Gastroesophageal sphincter (tissue), 4 donors: ENCODE results near the gene SDK2. TPM values are rescaled to one million over a fixed set of nuclear protein-coding genes. Genes with fewer than 3 reads are reported as not detected.

Source experiments
- ATAC-seq: fragments of 150-250 bp; one replicate; pipeline ENCODE4 v1.9.1; 2016; ENCODE audit warnings: mild to moderate bottlenecking, moderate library complexity
- H3K27ac ChIP-seq, 4 donors: fragments of 200-600 bp; sonication (generic) in 3 of 4; 1 replicate in 3 of 4; 2 replicates in 1 of 4; pipeline ENCODE4 v1.5.1; 2016 to 2019
- H3K27me3 ChIP-seq: fragments of 200-600 bp; sonication (generic); one replicate; pipeline ENCODE4 v1.5.1; 2019
- H3K36me3 ChIP-seq, 2 donors: fragments of 200-600 bp; sonication (generic); one replicate each; pipeline ENCODE4 v1.5.1; 2019; ENCODE audit warnings: control low read depth in 1 of 2
- H3K4me1 ChIP-seq, 3 donors: fragments of 200-600 bp; sonication (generic); 1 replicate in 2 of 3; 2 replicates in 1 of 3; pipeline ENCODE4 v1.5.1; 2016 to 2019; ENCODE audit warnings: control low read depth in 2 of 3
- H3K4me3 ChIP-seq, 2 donors: fragments of 200-600 bp; sonication (generic); one replicate each; pipeline ENCODE4 v1.5.1; 2019; ENCODE audit warnings: mild to moderate bottlenecking in 1 of 2, moderate library complexity in 1 of 2
- H3K9me3 ChIP-seq, 3 donors: fragments of 200-600 bp; sonication (generic); one replicate each; pipeline ENCODE4 v1.5.1; 2017 to 2019; ENCODE audit warnings: control low read depth in 2 of 3
- CTCF ChIP-seq, 4 experiments: fragments of 200-600 bp in 2 of 4; fragments of 450-650 bp in 2 of 4; sonication (generic) in 1 of 4; IDR thresholded peaks; one replicate each; pipeline ENCODE4 v1.5.1; 2017 to 2019; ENCODE audit warnings: antibody characterized with exemption in 4 of 4, mild to moderate bottlenecking in 2 of 4, moderate library complexity in 2 of 4
- EP300 ChIP-seq: sonication (generic); formaldehyde crosslinking; IDR thresholded peaks from one replicate; pipeline ENCODE4 v1.6.1; 2017; ENCODE audit warnings: antibody characterized with exemption, mild to moderate bottlenecking
- POLR2A ChIP-seq, 2 donors: fragments of 450-650 bp; IDR thresholded peaks; one replicate each; pipeline ENCODE4 v1.6.1; 2017; ENCODE audit warnings: antibody characterized with exemption in 2 of 2, mild to moderate bottlenecking in 2 of 2, moderate library complexity in 1 of 2
- POLR2AphosphoS5 ChIP-seq: sonication (generic); formaldehyde crosslinking; IDR thresholded peaks from one replicate; pipeline ENCODE4 v1.6.1; 2017; ENCODE audit warnings: antibody characterized with exemption
- WGBS, 2 donors: methylation state at CpG; one replicate each; pipeline ENCODE4 v1.1.5; 2018; ENCODE audit warnings: low coverage in 1 of 2; 5-methylcytosine and 5-hydroxymethylcytosine counted together
- total RNA-seq, 4 donors: library from RNA; depleted of rRNA; stranded (reverse); fragments of >200 nt; gene quantifications; one replicate each; pipeline ENCODE4 v1.1.0, GENCODE V29; 2016

Gene SDK2
- total RNA-seq, 4 donors from 2014 or later, result 0.31 to 2.0 (median 0.78) TPM

GRCh38 chr17:73561111-73561510 lies 83.1 kb downstream of the SDK2 start:
- TF ChIP-seq POLR2A (IDR thresholded peaks at IDR 0.05), result no peak
- TF ChIP-seq CTCF (IDR thresholded peaks at IDR 0.05), result no peak
- no peak for TF ChIP-seq EP300
- TF ChIP-seq POLR2AphosphoS5, result no peak
- no peaks in the 10 kb centered on the region for H3K4me1 ChIP-seq
- no peak for ATAC-seq
- H3K9me3 ChIP-seq, result no peaks in the 10 kb centered on the region
- no peaks in the 10 kb centered on the region for H3K36me3 ChIP-seq
- no peak overlapping the region for H3K27ac ChIP-seq
- H3K27me3 ChIP-seq, result peaks cover 39% of the 10 kb centered on the region
- WGBS, 2 donors, result 87 to 90% methylated on average over 2 to 3 of the region's 9 CpGs
- H3K4me3 ChIP-seq, result no peak overlapping the region

GRCh38 chr17:73560661-73561060 lies 83.6 kb downstream of the SDK2 start:
- ATAC-seq, result no peak
- H3K9me3 ChIP-seq, result no peaks in the 10 kb centered on the region
- TF ChIP-seq EP300 (no peak), POLR2AphosphoS5 (no peak), POLR2A (IDR thresholded peaks at IDR 0.05) (no peak), CTCF (IDR thresholded peaks at IDR 0.05) (no peak)
- H3K27ac ChIP-seq, result no peak overlapping the region
- H3K4me3 ChIP-seq, result no peak overlapping the region
- no peaks in the 10 kb centered on the region for H3K36me3 ChIP-seq
- H3K27me3 ChIP-seq, result peaks cover 42% of the 10 kb centered on the region
- WGBS, 2 donors, result no CpG with 5 or more reads among the region's 6 CpGs
- no peaks in the 10 kb centered on the region for H3K4me1 ChIP-seq

- TF ChIP-seq POLR2AphosphoS5 (no peak), CTCF (IDR thresholded peaks at IDR 0.05) (no peak), POLR2A (IDR thresholded peaks at IDR 0.05) (no peak), EP300 (no peak)
- 94% methylated on average over 2 of the region's 6 CpGs; no CpG with 5 or more reads in 1 of the 2 donors for WGBS, 2 donors
- no peak for ATAC-seq
- Histone ChIP-seq H3K9me3 (peaks cover 0 to 6% (median 0%) of the 10 kb centered on the region in 3 donors), H3K27ac (no peak overlapping the region), H3K4me3 (no peak overlapping the region), H3K4me1 (no peaks in the 10 kb centered on the region), H3K27me3 (peaks cover 53% of the 10 kb centered on the region), H3K36me3 (no peaks in the 10 kb centered on the region)
Observed at GRCh38 chr17:73559532-73559931, 84.7 kb downstream of the SDK2 start.

GRCh38 chr17:73555199-73555960 lies 88.9 kb downstream of the SDK2 start:
- no peak for ATAC-seq
- Histone ChIP-seq H3K27me3 (peaks cover 52% of the 10 kb centered on the region), H3K4me3 (no peak overlapping the region), H3K27ac (no peak overlapping the region), H3K36me3 (no peaks in the 10 kb centered on the region), H3K4me1 (no peaks in the 10 kb centered on the region), H3K9me3 (peaks cover 0 to 14% (median 0%) of the 10 kb centered on the region in 3 donors)
- TF ChIP-seq CTCF (IDR thresholded peaks at IDR 0.05), result no peak
- TF ChIP-seq POLR2AphosphoS5, result no peak
- no peak for TF ChIP-seq POLR2A (IDR thresholded peaks at IDR 0.05)
- TF ChIP-seq EP300, result no peak
- 65 to 69% methylated on average over 3 to 5 of the region's 13 CpGs for WGBS, 2 donors

GRCh38 chr17:73554498-73554897 lies 89.7 kb downstream of the SDK2 start:
- no peak for TF ChIP-seq POLR2AphosphoS5
- TF ChIP-seq POLR2A (IDR thresholded peaks at IDR 0.05), result no peak
- TF ChIP-seq CTCF (IDR thresholded peaks at IDR 0.05), result no peak
- no peak for TF ChIP-seq EP300
- H3K4me1 ChIP-seq, result no peaks in the 10 kb centered on the region
- no peak overlapping the region for H3K27ac ChIP-seq
- H3K9me3 ChIP-seq, result peaks cover 0 to 14% (median 0%) of the 10 kb centered on the region in 3 donors
- H3K36me3 ChIP-seq, result no peaks in the 10 kb centered on the region
- peaks cover 54% of the 10 kb centered on the region for H3K27me3 ChIP-seq
- no peak overlapping the region for H3K4me3 ChIP-seq
- ATAC-seq, result no peak
